ENCODE measurements around the gene PCBP1.
"Not testable (repeated sequence)": the region's sequence is repeated elsewhere in the genome, so short reads cannot be mapped to it uniquely, and the experiment has no call there.

Gene PCBP1

GRCh38 chr2:70081221-70081620, 6.1 kb upstream of the PCBP1 start:
- no peak for DNase-seq (ENCODE audit: low spot score)

- peak; percentile 37 for DNase-seq (ENCODE audit: low spot score)
Measured at GRCh38 chr2:70083344-70084156, 3.7 kb upstream of the PCBP1 start.

GRCh38 chr2:70084973-70085710, 2.1 kb upstream of the PCBP1 start:
- no peak for DNase-seq (ENCODE audit: low spot score)

GRCh38 chr2:70085711-70086277, 1.5 kb upstream of the PCBP1 start:
- no peak for DNase-seq (ENCODE audit: low spot score)

GRCh38 chr2:70086278-70086837, 919 bp upstream of the PCBP1 start:
- peak; percentile 69 for DNase-seq (ENCODE audit: low spot score)

- peak; percentile 62 for DNase-seq (ENCODE audit: low spot score)
Measured at GRCh38 chr2:70087702-70088597, 673 bp downstream of the PCBP1 start.

GRCh38 chr2:70088598-70089219, 1.4 kb downstream of the PCBP1 start:
- DNase-seq (ENCODE audit: low spot score): no peak

GRCh38 chr2:70089220-70089982, 2.1 kb downstream of the PCBP1 start:
- DNase-seq (ENCODE audit: low spot score): no peak

- no peak for DNase-seq (ENCODE audit: low spot score)
Measured at GRCh38 chr2:70089983-70090525, 2.8 kb downstream of the PCBP1 start.

GRCh38 chr2:70090706-70091334, 3.5 kb downstream of the PCBP1 start:
- DNase-seq (ENCODE audit: low spot score): no peak

GRCh38 chr2:70091364-70091763, 4.1 kb downstream of the PCBP1 start:
- no peak for DNase-seq (ENCODE audit: low spot score)

GRCh38 chr2:70091816-70092215, 4.5 kb downstream of the PCBP1 start:
- no peak for DNase-seq (ENCODE audit: low spot score)

GRCh38 chr2:70092576-70093243, 5.4 kb downstream of the PCBP1 start:
- not testable (repeated sequence) for DNase-seq (ENCODE audit: low spot score)

- DNase-seq (ENCODE audit: low spot score): no peak
Measured at GRCh38 chr2:70094171-70094977, 7.1 kb downstream of the PCBP1 start.

- DNase-seq (ENCODE audit: low spot score): peak; percentile 75
Measured at GRCh38 chr2:70094978-70095719, 7.9 kb downstream of the PCBP1 start.

- no peak for DNase-seq (ENCODE audit: low spot score)
Measured at GRCh38 chr2:70095720-70096670, 8.7 kb downstream of the PCBP1 start.

Measured in AG08396 (cell line).